NCI-H748 (cell line): ENCODE results near the gene MRAP2.
"Not testable (repeated sequence)": the region's sequence is repeated elsewhere in the genome, so short reads cannot be mapped to it uniquely, and the experiment has no call there.

Source experiments
- DNase-seq: peaks from one replicate; lab custom pipeline; 2025; ENCODE audit not compliant: unreplicated experiment; lab: John Stamatoyannopoulos, UW

MRAP2 gene

DNA sequence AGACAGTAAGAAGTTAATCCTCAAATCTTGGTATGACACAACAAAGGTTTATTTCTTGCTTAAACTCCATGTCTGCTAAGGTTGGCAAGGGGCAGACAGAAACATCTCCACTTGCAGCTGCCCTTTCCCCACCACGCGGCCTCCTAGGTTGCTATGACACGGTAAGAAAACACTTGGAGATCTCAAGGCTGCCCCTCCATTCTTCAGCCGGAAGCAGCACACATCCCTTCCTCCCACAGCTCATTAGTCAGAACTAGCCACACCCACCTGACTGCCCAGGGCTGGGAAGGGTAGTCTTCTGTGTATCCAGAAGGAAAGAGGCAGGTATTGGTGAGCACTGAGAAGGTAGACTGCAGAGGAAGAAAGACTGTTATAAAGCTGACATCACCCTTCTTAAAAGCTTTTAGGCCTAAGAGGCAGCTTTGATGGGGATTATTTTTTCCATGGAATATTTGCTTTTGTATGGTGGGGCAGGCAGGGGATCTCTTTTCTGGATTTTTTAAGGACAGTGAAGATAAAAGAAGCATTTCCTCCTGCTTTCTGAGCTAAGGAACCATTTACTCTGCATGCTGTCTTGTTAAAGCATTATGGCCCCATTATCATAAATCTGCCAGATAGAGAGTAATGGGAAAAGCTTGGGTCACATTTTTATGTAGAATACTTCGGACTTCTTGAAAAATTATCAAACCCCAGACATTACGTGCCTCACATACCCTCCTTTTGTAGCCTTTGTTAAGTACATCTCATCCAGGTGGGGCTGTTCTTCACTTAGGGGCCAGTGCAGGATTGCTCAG, 41.6 kb downstream of the MRAP2 start:
- DNase-seq: peak; percentile 40

DNA sequence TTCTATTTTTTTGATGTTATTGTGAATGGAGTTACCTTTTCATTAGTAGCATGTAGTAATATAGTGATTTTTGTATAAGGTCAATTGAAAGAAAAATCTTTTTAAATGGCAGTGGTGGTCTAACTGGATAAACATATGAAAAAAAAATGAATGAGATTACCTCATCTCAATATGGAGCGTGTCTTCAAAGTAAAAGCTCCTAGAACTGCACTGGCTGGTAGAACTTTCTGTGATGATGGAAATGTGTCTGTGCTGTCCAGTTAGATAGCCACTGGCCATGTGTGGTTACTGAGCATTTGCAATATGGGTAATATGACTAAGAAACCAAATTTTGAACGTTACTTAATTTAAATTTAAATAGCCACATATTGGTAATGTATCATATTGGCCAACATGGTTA, 44.1 kb downstream of the MRAP2 start:
- no peak for DNase-seq

DNA sequence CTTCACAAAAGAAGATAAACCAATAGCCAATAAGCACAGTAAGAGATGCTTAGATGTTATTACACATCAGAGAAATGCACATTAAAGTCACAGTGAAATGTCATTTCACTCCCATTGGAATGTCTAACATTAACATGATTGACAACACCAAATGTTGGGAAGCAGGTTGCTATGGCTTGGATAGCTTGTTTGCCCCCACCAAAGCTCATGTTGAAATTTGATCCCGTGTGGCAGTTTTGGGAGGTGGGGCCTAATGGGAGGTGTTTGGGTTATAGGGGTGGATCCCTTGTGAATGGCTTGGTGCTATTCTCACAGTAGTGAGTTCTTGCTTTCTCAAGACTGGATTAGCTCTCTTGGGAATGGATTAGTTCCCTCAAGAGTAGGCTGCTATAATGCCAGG, 44.8 kb downstream of the MRAP2 start:
- peak; percentile 74 for DNase-seq

DNA sequence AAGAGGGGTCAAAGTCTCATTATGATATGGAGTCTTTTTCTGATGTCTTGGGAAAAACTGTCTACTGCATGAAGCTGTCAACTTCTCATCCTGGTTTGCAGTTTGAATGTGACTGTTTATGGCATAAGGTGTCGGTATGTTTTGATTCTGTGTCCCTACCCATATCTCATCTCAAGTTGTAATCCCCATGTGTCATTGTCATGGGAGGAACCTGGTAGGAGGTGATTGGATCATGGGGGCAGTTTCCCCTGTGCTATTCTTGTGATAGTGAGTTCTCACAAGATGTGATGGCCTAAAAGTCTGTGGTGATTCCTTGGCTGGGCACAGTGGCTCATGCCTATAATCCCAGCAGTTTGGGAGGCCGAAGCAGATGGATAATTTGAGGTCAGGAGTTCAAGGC, 47.6 kb downstream of the MRAP2 start:
- DNase-seq: no peak

DNA sequence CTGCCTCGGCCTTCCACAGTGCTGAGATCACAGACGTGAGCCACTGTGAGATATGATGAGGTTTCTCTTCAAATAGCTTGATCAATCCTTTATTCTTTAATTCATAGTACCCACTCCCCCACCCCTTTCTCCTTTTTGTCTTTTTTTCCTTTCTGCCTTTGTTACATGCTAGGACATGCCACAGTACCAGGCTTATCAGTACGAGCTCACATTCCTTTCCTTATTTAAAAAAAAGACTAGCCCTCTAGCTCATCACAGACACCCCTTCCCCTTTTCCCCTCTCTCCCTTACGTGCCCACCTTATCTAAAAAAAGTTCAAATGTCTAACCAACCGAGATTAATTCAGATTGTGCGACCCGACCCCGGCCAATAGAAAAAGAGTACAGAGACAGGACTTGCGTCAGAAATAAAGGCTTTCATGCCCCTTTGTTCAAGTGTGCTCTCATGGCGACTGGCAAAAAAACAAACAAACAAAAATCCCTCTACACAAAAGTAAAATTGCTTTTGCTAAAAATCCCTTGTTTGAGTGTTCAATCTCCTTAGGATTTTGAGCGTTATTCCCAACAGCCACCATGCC, 49.2 kb downstream of the MRAP2 start:
- peak; percentile 69 for DNase-seq

DNA sequence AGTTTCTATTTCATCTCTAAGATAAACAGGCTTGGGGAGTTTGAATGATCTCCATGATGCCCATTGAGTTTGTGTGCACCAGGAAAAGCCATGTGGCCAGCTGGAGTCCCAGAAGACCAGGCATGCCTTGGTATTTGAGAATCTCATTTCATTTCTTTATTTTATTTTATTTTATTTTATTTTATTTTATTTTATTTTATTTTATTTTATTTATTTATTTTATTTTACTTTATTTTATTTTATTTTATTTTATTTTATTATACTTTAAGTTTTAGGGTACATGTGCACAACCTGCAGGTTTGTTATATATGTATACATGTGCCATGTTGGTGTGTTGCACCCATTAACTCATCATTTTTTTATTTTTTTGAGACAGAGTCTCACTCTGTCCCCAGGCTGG, 51.1 kb downstream of the MRAP2 start:
- DNase-seq: not testable (repeated sequence)

DNA sequence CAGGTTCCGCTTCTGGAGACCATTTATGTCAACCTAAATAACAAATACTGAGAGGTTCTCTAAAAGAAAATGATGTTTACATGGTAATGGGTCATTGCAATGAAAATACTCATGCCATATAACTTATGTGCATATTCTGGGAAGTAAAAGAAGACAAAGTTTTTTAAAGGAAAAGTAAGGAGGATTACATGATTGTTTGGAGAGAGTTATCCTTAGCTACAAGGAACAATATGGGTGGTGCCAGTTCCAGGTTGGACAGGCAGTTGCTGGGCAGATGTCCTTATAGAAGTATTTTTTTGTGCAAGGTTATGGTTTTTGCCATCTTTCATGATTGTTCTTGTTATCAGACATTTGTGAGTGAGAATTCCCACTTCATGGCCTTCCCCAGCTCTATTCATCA, 52.5 kb downstream of the MRAP2 start:
- no peak for DNase-seq

DNA sequence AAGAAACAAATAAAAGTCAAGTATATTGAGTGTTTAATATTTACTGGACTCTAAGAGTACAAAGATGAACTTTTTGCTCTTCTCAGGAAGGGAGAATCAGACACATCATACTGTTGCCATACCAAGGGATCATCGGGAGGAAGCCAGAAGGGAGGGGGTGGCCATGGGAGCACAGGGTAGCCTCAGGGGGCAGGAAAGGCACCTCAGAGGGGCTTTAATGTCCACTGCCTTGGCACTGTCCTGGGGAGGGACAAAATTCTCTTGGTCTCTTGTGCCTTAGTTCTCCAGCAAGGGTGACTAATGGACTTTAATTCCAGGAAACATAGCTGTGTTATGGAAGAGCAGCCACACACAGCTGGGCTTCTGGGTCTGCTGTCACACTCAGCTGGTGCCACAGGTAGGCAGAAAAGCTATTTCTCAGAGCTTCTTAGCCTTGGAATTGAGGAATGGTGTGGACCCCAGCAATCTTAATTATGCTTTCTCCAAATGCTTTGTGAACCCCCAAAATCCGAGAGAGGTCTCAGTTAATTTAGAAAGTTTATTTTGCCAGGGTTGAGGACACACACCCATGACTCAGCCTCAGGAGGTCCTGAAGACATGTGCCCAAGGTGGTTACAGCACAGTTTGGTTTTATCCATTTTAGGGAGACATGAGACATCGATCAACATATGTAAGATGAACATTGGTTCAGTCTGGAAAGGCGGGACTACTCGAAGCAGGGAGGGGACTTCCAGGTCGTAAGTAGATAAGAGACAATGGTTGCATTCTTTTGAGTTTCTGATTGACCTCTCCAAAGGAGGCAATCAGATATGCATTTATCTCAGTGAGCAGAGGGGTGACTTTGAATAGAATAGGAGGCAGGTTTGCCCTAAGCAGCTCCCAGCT, 53.2 kb downstream of the MRAP2 start:
- no peak for DNase-seq

DNA sequence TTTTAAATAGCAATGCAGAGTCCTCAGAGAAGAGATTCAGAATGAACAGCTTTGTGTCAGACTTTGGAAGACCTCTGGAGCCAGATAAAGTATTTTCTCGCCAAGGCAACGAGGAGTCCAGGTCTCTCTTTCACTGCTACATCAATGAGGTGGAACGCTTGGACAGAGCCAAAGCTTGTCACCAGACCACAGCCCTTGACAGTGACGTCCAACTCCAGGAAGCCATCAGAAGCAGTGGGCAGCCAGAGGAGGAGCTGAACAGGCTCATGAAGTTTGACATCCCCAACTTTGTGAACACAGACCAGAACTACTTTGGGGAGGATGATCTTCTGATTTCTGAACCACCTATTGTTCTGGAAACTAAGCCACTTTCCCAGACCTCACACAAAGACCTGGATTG, 55.5 kb downstream of the MRAP2 start:
- no peak for DNase-seq

DNA sequence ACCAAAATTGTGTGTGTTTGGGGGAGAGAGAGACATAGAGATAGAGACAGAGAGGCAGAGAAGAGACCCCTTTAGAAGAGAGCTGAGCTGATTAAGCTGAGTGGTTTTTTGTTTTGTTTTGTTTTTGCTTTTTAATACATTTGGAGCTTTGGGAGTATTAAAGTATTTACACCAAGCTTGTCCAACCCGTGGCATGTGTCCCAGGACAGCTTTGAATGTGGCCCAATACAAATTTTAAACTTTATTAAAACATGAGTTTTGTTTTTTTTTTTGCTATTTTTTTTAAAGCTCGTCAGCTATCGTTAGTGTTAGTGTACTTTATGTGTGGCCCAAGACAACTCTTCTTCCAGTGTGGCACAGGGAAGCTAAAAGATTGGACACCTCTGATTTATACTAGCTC, 56.0 kb downstream of the MRAP2 start:
- no peak for DNase-seq

DNA sequence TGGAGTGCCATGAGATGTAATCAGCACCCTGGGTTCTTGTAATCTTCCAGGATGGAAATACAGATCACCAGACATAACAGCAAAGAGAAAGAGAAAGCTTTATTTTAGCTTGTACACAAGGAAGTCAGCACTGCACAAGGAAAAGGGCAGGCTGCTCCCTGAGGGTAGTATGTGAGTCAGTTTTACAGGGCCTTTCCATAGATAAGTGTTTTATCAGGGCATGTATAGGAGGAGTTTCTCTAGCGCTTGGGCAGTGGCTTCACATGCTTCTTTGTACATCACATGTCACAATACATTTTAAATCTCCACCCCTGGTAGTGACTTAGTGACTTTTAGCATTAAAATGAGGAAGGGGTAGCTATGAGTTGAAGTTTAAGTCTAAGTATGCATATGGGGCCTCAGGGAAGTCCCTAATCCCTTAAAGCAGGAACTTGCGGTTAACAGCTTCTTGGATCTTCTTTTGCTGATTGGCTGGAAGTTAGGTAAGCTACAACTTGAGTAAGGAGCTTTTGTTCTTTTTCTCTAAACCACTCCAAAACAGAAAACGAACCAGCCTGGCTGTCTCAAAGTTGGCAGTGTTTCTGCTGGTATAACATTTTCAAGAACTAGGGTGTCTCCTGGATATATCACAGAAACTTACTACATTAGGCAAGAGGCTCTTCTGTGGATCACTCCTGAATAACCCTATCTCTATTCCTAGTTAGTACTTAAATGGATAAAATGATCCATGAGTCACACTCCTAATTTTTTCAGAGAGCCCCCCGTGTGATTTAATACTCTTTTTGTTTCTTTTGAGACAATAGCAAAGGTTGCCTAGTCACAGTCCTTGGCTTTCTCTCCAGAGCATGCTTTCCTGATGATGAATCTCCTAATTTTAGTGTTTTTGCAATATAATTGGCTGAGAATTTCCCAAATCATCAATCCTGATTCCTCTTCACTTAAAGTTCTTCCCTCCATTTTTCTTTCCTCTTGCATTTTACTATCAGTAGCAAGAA, 60.2 kb downstream of the MRAP2 start:
- no peak for DNase-seq

DNA sequence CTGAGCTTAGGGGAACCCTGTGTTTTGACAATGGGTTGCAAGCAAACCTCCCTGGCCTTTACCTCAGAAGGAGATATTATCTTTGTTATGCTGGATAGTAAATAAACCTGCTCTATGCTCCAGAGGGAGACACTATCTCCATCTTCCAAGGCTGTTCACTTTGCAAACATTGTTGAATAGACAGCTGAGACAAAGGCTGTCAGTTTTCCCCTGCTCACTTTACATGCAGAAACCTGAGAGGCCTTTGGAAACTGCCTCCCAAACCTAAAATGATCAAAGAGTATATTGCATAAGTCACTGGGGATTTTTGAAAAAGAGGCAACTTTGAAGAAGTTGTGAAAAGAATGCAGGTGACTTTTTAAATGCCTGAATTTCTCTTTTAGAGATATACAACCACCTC, 61.6 kb downstream of the MRAP2 start:
- DNase-seq: no peak

DNA sequence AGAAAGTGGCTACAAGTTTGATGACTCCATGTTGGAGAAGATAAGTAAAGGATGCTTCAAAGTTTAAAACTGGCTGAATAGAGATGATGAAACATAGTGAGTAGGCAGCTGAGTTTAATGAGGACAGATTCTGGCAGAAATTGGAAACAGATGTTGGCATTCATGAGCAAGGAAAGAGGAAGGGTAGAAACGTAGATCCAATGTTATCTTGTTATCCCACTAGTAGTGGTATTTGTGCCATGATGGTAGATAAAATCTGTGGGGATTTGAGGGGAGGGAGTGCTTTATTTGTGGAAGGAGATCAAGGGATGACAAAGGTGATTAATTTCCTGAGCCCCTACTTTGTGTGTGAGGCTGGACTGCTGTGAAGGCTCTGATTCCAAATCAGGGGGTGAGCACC, 69.5 kb downstream of the MRAP2 start:
- no peak for DNase-seq

DNA sequence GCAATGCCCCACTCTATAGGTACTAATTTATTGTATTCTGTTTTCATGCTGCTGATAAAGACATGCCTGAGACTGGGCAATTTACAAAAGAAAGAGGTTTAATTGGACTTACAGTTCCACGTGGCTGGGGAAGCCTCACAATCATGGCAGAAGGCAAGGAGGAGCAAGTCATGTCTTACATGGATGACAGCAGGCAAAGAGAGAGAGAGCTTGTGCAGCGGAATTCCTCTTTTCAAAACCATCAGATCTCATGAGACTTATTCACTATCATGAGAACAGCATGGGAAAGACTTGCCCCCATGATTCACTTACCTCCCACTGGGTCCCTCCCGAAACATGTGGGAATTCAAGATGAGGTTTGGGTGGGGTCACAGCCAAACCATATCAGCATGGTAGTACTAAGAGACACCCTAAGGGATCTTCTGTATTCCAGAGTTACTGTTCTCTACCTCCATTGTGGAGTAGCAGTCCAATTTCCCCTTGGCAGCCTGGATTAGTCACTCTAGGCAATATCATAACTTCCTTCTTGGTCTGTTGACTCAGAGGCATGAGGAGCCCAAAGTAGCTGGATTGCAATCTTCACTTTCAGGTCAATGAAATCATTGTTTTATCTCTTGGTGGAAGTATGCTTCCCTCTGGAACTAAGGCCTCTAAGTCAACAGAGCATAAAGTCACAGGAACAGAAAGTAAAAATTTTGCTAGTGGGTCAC, 71.8 kb downstream of the MRAP2 start:
- not testable (repeated sequence) for DNase-seq

DNA sequence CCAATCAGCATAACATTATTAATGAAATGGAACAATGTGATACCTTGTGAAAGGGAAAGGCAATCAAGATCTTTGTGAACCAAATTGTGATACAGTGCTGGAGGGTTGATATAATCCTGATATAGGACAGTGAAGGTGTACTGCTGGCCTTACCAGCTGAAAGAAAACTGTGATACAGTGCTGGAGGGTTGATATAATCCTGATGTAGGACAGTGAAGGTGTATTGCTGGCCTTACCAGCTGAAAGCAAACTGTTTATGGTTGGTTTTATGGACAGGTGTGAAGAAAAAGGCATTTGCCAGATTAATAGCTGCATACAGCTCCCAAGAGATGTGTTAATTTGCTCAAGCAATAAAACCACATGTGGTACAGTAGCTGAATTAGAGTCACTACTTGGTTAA, 73.9 kb downstream of the MRAP2 start:
- DNase-seq: no peak

DNA sequence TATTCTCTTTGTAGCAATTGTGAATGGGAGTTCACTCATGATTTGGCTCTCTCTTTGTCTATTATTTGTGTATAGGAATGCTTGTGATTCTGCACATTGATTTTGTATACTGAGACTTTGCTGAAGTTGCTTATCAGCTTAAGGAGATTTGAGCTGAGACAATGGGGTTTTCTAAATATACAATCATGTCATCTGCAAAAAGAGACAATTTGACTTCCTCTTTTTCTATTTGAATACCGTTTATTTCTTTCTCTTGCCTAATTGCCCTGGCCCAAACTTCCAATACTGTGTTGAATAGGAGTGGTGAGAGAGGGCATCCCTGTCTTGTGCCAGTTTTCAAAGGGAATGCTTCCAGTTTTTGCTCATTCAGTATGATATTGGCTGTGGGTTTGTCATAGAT, 77.8 kb downstream of the MRAP2 start:
- DNase-seq: not testable (repeated sequence)

DNA sequence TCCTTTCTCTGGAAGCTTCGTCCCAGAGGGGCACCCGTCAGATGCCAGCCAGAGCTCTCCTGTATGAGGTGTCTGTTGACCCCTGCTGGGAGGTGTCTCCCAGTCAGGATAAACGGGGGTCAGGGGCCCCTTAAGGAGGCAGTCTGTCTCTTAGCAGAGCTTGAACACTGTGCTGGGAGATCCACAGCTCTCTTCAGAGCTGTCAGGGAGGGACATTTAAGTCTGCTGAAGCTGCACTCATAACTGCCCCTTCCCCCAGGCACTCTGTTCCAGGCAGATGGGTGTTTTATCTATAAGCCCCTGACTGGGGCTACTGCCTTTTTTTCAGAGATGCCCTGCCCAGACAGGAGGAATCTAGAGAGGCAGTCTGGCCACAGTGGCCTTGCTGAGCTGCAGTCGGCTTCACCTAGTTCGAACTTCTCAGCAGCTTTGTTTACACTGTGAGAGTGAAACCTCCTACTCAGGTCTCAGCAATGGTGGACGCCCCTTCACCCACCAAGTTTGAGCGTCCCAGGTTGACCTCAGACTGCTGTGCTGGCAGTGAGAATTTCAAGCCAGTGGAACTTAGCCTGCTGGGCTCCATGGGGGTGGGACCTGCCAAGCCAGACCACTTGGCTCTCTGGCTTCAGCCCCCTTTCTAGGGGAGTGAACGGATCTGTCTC, 81.5 kb downstream of the MRAP2 start:
- not testable (repeated sequence) for DNase-seq

DNA sequence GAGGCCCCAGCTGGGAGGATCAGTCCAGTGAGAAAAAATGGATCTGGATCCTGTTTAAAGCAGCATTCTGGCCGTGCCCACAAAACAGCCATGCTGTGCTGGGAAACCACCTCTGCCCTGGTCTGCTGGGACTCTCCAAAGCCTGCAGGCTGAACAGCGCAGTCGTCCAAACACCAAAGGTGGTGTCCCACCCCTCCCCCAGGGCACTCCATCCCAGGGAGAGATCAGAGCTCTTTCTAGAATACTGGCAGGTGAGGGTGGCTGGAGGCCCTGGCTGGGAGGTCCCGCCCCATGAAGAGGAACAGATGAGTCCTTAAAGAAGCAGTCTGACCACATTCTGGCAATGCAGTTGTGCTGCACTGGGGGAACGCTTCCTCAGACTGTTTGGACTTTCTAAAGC, 84.6 kb downstream of the MRAP2 start:
- no peak for DNase-seq

DNA sequence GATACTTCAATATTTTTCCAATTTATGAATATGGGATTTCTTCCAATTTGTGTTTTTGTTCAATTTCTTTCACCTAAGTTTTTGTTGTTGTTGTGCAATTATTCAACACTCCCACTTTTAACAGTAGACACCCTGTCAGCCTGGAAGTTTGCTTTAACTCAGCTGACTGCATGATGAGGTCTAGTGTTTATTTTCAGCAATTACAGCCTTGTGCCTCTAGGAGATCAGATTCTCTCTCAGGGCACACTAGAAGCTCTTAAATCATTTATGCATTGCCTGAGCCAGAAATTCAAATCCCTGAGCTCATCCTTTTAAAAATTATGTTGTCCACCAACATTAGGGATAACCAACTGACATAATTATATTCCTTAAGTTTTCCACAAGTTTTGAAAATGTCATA, 85.7 kb downstream of the MRAP2 start:
- DNase-seq: no peak

DNA sequence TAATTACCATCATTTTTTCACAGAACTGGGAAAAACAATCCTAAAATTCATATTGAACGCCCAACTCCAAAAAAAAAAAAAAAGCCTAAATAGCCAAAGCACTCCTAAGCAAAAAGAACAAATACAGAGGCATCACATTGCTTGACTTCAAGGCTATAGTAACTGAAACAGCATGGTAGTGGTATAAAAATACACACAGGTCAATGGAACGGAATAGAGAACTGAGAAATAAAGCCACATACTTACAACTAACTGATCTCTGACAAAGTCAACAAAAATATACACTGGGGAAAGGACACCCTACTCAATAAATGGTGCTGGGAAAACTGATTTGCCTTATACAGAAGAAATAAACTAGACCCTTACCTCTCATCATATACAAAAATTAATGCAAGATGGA, 89.6 kb downstream of the MRAP2 start:
- DNase-seq: no peak
